Measurements from ENCODE around the gene PRAMEF12.

The PRAMEF12 gene

DNA sequence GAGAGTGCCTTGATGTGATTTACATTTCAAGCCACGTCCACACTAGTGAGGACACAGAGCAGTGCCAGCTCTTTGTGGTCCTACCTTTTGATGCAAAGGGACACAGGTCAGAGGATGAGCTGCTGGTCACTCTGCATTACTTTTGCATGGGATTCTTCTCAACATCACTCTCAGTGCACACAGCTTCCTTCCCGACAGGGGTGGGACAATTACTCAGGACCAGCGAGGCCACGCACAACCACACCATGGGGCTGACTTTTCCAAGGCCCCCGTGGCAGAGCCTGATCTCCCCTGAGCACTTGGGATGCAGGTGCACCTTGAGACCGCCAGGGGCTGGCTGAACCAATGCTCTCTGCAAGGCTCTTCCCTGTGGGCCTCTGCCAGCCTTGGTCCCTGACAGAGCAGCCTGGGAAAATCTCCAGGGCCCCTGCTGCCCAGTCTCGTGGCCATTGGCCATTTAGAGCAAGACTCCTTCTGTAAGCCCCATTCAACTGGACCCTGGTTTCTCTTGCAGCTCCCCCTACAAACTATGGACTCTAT lies 13.2 kb upstream of the PRAMEF12 start:
- ChIA-PET CTCF (interaction anchor here (1.0 kb wide), 1 partner anchor 24 kb away, joined by 3 read pairs; no protein-coding TSS in a partner anchor), POLR2A (no interaction called here)
- TF ChIP-seq ZNF501 (tag by site-specific recombination; IDR thresholded peaks at IDR 0.05) (no peak), ZNF585B (tag by site-specific recombination; IDR thresholded peaks at IDR 0.05) (no peak)
- TF ChIP-seq, protein P1, sequence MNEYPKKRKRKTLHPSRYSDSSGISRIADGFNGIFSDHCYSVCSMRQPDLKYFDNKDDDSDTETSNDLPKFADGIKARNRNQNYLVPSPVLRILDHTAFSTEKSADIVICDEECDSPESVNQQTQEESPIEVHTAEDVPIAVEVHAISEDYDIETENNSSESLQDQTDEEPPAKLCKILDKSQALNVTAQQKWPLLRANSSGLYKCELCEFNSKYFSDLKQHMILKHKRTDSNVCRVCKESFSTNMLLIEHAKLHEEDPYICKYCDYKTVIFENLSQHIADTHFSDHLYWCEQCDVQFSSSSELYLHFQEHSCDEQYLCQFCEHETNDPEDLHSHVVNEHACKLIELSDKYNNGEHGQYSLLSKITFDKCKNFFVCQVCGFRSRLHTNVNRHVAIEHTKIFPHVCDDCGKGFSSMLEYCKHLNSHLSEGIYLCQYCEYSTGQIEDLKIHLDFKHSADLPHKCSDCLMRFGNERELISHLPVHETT (tag by site-specific recombination; IDR thresholded peaks at IDR 0.05) = no peak
- Histone ChIP-seq H3K4me3 (ENCODE audit: low read depth, low read length) (no peak overlapping the region), H3K4me1 (ENCODE audit: control insufficient read depth, insufficient read depth, low read length) (no peaks in the 10 kb centered on the region), H3K9me3 (ENCODE audit: control insufficient read depth, insufficient read depth, low read depth, low read length) (no peaks in the 10 kb centered on the region), H3K27ac (ENCODE audit: extremely low read depth, low read depth, low read length) (no peak overlapping the region), H3K36me3 (ENCODE audit: control insufficient read depth in 2 of 2, insufficient read depth in 1 of 2, low read length in 2 of 2) (no peaks in the 10 kb centered on the region)

- H3K36me3 ChIP-seq (ENCODE audit: control insufficient read depth in 2 of 2, insufficient read depth in 1 of 2, low read length in 2 of 2) = no peaks in the 10 kb centered on the region
- TF ChIP-seq, protein P2, sequence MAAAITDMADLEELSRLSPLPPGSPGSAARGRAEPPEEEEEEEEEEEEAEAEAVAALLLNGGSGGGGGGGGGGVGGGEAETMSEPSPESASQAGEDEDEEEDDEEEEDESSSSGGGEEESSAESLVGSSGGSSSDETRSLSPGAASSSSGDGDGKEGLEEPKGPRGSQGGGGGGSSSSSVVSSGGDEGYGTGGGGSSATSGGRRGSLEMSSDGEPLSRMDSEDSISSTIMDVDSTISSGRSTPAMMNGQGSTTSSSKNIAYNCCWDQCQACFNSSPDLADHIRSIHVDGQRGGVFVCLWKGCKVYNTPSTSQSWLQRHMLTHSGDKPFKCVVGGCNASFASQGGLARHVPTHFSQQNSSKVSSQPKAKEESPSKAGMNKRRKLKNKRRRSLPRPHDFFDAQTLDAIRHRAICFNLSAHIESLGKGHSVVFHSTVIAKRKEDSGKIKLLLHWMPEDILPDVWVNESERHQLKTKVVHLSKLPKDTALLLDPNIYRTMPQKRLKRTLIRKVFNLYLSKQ (tag by site-specific recombination; IDR thresholded peaks at IDR 0.05; ENCODE audit: borderline replicate concordance) = no peak
- TF ChIP-seq ZBTB17 (tag by site-specific recombination; IDR thresholded peaks at IDR 0.05) = no peak
- ChIA-PET CTCF (no interaction called here), POLR2A (no interaction called here)
- no peaks in the 10 kb centered on the region for H3K9me3 ChIP-seq (ENCODE audit: control insufficient read depth, insufficient read depth, low read depth, low read length)
- no peaks in the 10 kb centered on the region for H3K4me1 ChIP-seq (ENCODE audit: control insufficient read depth, insufficient read depth, low read length)
- H3K4me3 ChIP-seq (ENCODE audit: low read depth, low read length) = no peak overlapping the region
- H3K27ac ChIP-seq (ENCODE audit: extremely low read depth, low read depth, low read length) = no peak overlapping the region
These were observed 11.8 kb upstream of the PRAMEF12 start for GRCh38 chr1:12761781-12762180.

DNA sequence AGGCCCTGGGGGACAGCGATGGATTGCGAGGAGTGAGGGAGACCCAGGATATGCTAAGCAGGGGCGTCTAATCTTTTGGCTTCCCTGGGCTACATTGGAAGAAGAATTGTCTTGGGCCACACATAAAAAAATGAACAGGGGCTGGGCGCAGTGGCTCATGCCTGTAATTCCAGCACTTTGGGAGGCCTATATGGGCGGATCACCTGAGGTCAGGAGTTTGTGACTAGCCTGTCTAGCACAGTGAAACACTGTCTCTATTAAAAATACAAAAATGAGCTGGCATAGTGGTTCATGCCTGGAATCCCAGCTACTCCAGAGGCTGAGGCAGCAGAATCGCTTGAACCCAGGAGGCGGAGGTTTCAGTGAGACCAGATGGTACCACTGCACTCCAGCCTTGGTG lies 10.8 kb upstream of the PRAMEF12 start:
- TF ChIP-seq SP2 (tag by site-specific recombination; IDR thresholded peaks at IDR 0.05) = no peak
- TF ChIP-seq, protein P3, sequence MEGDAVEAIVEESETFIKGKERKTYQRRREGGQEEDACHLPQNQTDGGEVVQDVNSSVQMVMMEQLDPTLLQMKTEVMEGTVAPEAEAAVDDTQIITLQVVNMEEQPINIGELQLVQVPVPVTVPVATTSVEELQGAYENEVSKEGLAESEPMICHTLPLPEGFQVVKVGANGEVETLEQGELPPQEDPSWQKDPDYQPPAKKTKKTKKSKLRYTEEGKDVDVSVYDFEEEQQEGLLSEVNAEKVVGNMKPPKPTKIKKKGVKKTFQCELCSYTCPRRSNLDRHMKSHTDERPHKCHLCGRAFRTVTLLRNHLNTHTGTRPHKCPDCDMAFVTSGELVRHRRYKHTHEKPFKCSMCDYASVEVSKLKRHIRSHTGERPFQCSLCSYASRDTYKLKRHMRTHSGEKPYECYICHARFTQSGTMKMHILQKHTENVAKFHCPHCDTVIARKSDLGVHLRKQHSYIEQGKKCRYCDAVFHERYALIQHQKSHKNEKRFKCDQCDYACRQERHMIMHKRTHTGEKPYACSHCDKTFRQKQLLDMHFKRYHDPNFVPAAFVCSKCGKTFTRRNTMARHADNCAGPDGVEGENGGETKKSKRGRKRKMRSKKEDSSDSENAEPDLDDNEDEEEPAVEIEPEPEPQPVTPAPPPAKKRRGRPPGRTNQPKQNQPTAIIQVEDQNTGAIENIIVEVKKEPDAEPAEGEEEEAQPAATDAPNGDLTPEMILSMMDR (tag by site-specific recombination; IDR thresholded peaks at IDR 0.05) = no peak
- no peak for TF ChIP-seq MZF1 (tag by site-specific recombination; IDR thresholded peaks at IDR 0.05; ENCODE audit: borderline replicate concordance)
- TF ChIP-seq KLF1 (tag by site-specific recombination; IDR thresholded peaks at IDR 0.05) = no peak
- no peak for TF ChIP-seq ZNF791 (tag by site-specific recombination; IDR thresholded peaks at IDR 0.05)
- TF ChIP-seq GFI1B (tag by site-specific recombination; IDR thresholded peaks at IDR 0.05) = no peak
- TF ChIP-seq ELK4 (IDR thresholded peaks at IDR 0.05; ENCODE audit: borderline replicate concordance, low read depth, low read length) = no peak
- POLR2A ChIA-PET = no interaction called here
- Histone ChIP-seq H3K4me1 (ENCODE audit: control insufficient read depth, insufficient read depth, low read length) (no peaks in the 10 kb centered on the region), H3K9me3 (ENCODE audit: control insufficient read depth, insufficient read depth, low read depth, low read length) (no peaks in the 10 kb centered on the region), H3K27ac (ENCODE audit: extremely low read depth, low read depth, low read length) (no peak overlapping the region), H3K4me3 (ENCODE audit: low read depth, low read length) (no peak overlapping the region), H3K36me3 (ENCODE audit: control insufficient read depth in 2 of 2, insufficient read depth in 1 of 2, low read length in 2 of 2) (no peaks in the 10 kb centered on the region)
- CTCF ChIA-PET = no interaction called here

DNA sequence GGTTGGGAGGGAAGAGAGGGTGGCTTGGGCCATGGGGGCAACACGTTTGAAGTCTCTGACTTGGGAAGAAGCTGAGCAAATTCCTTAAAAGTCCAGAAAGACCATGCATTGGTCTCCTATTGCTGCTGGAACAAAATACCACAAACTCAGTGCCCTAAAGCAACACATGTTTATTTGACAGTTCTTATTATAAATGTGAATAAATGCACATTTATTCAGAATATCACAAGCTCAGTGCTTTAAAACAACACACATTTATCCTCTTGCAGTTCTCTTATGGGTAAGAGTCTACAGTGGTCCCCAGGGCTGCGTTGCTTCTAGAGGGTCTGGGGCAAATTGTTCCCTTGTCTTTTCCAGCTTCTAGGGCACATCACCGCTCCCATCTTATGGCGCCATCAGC lies 10.1 kb upstream of the PRAMEF12 start:
- ChIA-PET CTCF (no interaction called here), POLR2A (interaction anchor here (0.8 kb wide), 1 partner anchor 13 kb away, joined by 14 read pairs; no protein-coding TSS in a partner anchor)
- Histone ChIP-seq H3K36me3 (ENCODE audit: control insufficient read depth in 2 of 2, insufficient read depth in 1 of 2, low read length in 2 of 2) (no peaks in the 10 kb centered on the region), H3K9me3 (ENCODE audit: control insufficient read depth, insufficient read depth, low read depth, low read length) (no peaks in the 10 kb centered on the region), H3K27ac (ENCODE audit: extremely low read depth, low read depth, low read length) (no peak overlapping the region), H3K4me3 (ENCODE audit: low read depth, low read length) (no peak overlapping the region), H3K4me1 (ENCODE audit: control insufficient read depth, insufficient read depth, low read length) (no peaks in the 10 kb centered on the region)
- TF ChIP-seq ZNF664 (tag by site-specific recombination; IDR thresholded peaks at IDR 0.05) = no peak
- TF ChIP-seq ZNF561 (tag by site-specific recombination; IDR thresholded peaks at IDR 0.05; ENCODE audit: borderline replicate concordance) = no peak
- TF ChIP-seq ZNF785 (tag by site-specific recombination; IDR thresholded peaks at IDR 0.05) = no peak
- no peak for TF ChIP-seq ZNF426 (tag by site-specific recombination; IDR thresholded peaks at IDR 0.05)
- TF ChIP-seq, protein P4, sequence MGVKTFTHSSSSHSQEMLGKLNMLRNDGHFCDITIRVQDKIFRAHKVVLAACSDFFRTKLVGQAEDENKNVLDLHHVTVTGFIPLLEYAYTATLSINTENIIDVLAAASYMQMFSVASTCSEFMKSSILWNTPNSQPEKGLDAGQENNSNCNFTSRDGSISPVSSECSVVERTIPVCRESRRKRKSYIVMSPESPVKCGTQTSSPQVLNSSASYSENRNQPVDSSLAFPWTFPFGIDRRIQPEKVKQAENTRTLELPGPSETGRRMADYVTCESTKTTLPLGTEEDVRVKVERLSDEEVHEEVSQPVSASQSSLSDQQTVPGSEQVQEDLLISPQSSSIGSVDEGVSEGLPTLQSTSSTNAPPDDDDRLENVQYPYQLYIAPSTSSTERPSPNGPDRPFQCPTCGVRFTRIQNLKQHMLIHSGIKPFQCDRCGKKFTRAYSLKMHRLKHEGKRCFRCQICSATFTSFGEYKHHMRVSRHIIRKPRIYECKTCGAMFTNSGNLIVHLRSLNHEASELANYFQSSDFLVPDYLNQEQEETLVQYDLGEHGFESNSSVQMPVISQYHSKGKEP (tag by site-specific recombination; IDR thresholded peaks at IDR 0.05) = no peak
- no peak for TF ChIP-seq ZNF133 (tag by site-specific recombination; IDR thresholded peaks at IDR 0.05)
- no peak for TF ChIP-seq ZFP41 (tag by site-specific recombination; IDR thresholded peaks at IDR 0.05; ENCODE audit: borderline replicate concordance)
- TF ChIP-seq ZNF621 (tag by site-specific recombination; IDR thresholded peaks at IDR 0.05) = no peak
- no peak for TF ChIP-seq ZNF214 (tag by site-specific recombination; IDR thresholded peaks at IDR 0.05; ENCODE audit: borderline replicate concordance)

Measured in HEK293 (cell line).